WI38 (cell line): ENCODE measurements around the gene MED15.
A peak's percentile ranks its signal among the peaks of the same experiment; 100 is the strongest.

Experiments
- H3K4me3 ChIP-seq: 2 replicates; pipeline ENCODE4 v1.5.1; 2011; ENCODE audit warnings: low read depth, mild to moderate bottlenecking, control low read depth, low read length
- CTCF ChIP-seq: IDR thresholded peaks from 2 replicates; pipeline ENCODE4 v1.5.1; 2012; ENCODE audit warnings: low read depth, mild to moderate bottlenecking, control low read depth, low read length

MED15 gene

GRCh38 chr22:20601308-20601707 lies 93.9 kb downstream of the MED15 start:
- no peak for TF ChIP-seq CTCF
- no peak overlapping the region for H3K4me3 ChIP-seq

GRCh38 chr22:20602609-20603164 lies 95.3 kb downstream of the MED15 start:
- TF ChIP-seq CTCF, result no peak

GRCh38 chr22:20604092-20604747 lies 96.8 kb downstream of the MED15 start:
- no peak overlapping the region for H3K4me3 ChIP-seq
- TF ChIP-seq CTCF, result no peak

More at GRCh38 chr22:20602609-20603164, 95.3 kb downstream of the MED15 start:
- H3K4me3 ChIP-seq, result no peak overlapping the region

- no peak overlapping the region for H3K4me3 ChIP-seq
- TF ChIP-seq CTCF, result no peak
Measured at GRCh38 chr22:20604776-20605221, 97.4 kb downstream of the MED15 start.

GRCh38 chr22:20605328-20605727 lies 97.9 kb downstream of the MED15 start:
- H3K4me3 ChIP-seq, result no peak overlapping the region
- TF ChIP-seq CTCF, result no peak

GRCh38 chr22:20606041-20606783 lies 98.8 kb downstream of the MED15 start:
- no peak overlapping the region for H3K4me3 ChIP-seq
- TF ChIP-seq CTCF, result peak; percentile 71

- TF ChIP-seq CTCF, result no peak
- H3K4me3 ChIP-seq, result no peak overlapping the region
Measured at GRCh38 chr22:20606784-20607128, 99.3 kb downstream of the MED15 start.
